ENCODE data around the gene SLC13A4. TPM values are rescaled to one million over a fixed set of nuclear protein-coding genes. Genes with fewer than 3 reads are reported as not detected.

Gene SLC13A4
- total and polyA plus RNA-seq, 4 experiments from 2014 or later = 0.52 TPM; not detected in 3

GRCh38 chr7:135716677-135717238 is 11.2 kb downstream of the SLC13A4 start:
- POLR2A ChIA-PET (ENCODE audit: partially characterized antibody) = no interaction called here
- H3K27me3 Mint-ChIP-seq = peaks cover 3 to 10% of the 10 kb centered on the region in 2 donors
- DNase-seq = no peak
- Histone ChIP-seq H3K36me3 (ENCODE audit: insufficient read depth, low read length) (no peaks in the 10 kb centered on the region), H3K27ac (ENCODE audit: low read depth, low read length) (no peak overlapping the region), H3K4me3 (ENCODE audit: low read length in 2 of 2) (no peak overlapping the region), H3K27me3 (ENCODE audit: insufficient read depth, low read length) (no peaks in the 10 kb centered on the region), H3K4me1 (ENCODE audit: insufficient read depth, low read length) (no peaks in the 10 kb centered on the region), H3K9me3 (ENCODE audit: control insufficient read depth in 1 of 2, low read length in 2 of 2) (no peaks in the 10 kb centered on the region)
- no peaks in the 10 kb centered on the region for H3K36me3 Mint-ChIP-seq
- no peak overlapping the region for H3K27ac Mint-ChIP-seq
- no peaks in the 10 kb centered on the region for H3K4me1 Mint-ChIP-seq
- CTCF ChIA-PET (ENCODE audit: partially characterized antibody) = no interaction called here
- intact Hi-C loops (cut with micrococcal nuclease) = no loop called here
- H3K4me3 Mint-ChIP-seq = no peak overlapping the region
- no peaks in the 10 kb centered on the region for H3K9me3 Mint-ChIP-seq

- H3K27me3 Mint-ChIP-seq = peaks cover 3 to 10% of the 10 kb centered on the region in 2 donors
- Histone ChIP-seq H3K36me3 (ENCODE audit: insufficient read depth, low read length) (no peaks in the 10 kb centered on the region), H3K27me3 (ENCODE audit: insufficient read depth, low read length) (no peaks in the 10 kb centered on the region), H3K4me3 (ENCODE audit: low read length in 2 of 2) (no peak overlapping the region), H3K27ac (ENCODE audit: low read depth, low read length) (no peak overlapping the region), H3K4me1 (ENCODE audit: insufficient read depth, low read length) (no peaks in the 10 kb centered on the region), H3K9me3 (ENCODE audit: control insufficient read depth in 1 of 2, low read length in 2 of 2) (no peaks in the 10 kb centered on the region)
- POLR2A ChIA-PET (ENCODE audit: partially characterized antibody) = no interaction called here
- no peaks in the 10 kb centered on the region for H3K4me1 Mint-ChIP-seq
- no peak for DNase-seq
- intact Hi-C loops (cut with micrococcal nuclease) = no loop called here
- H3K4me3 Mint-ChIP-seq = no peak overlapping the region
- CTCF ChIA-PET (ENCODE audit: partially characterized antibody) = interaction anchor here (0.9 kb wide), 1 partner anchor 27 kb away, joined by 3 read pairs; no protein-coding TSS in a partner anchor
- H3K9me3 Mint-ChIP-seq = no peaks in the 10 kb centered on the region
- no peak overlapping the region for H3K27ac Mint-ChIP-seq
- no peaks in the 10 kb centered on the region for H3K36me3 Mint-ChIP-seq
Measured at GRCh38 chr7:135715673-135716072, 12.3 kb downstream of the SLC13A4 start.

- Mint-ChIP-seq H3K4me1 (no peaks in the 10 kb centered on the region), H3K36me3 (no peaks in the 10 kb centered on the region), H3K27ac (no peak overlapping the region), H3K4me3 (no peak overlapping the region), H3K27me3 (peaks cover 3 to 10% of the 10 kb centered on the region in 2 donors), H3K9me3 (no peaks in the 10 kb centered on the region)
- CTCF ChIA-PET (ENCODE audit: partially characterized antibody) = interaction anchor here (0.9 kb wide), 1 partner anchor 27 kb away, joined by 3 read pairs; no protein-coding TSS in a partner anchor
- H3K27ac ChIP-seq (ENCODE audit: low read depth, low read length) = no peak overlapping the region
- no peaks in the 10 kb centered on the region for H3K27me3 ChIP-seq (ENCODE audit: insufficient read depth, low read length)
- POLR2A ChIA-PET (ENCODE audit: partially characterized antibody) = no interaction called here
- intact Hi-C loops (cut with micrococcal nuclease) = no loop called here
- H3K4me1 ChIP-seq (ENCODE audit: insufficient read depth, low read length) = no peaks in the 10 kb centered on the region
- H3K9me3 ChIP-seq (ENCODE audit: control insufficient read depth in 1 of 2, low read length in 2 of 2) = no peaks in the 10 kb centered on the region
- H3K36me3 ChIP-seq (ENCODE audit: insufficient read depth, low read length) = no peaks in the 10 kb centered on the region
- no peak overlapping the region for H3K4me3 ChIP-seq (ENCODE audit: low read length in 2 of 2)
- no peak for DNase-seq
Measured at GRCh38 chr7:135715055-135715522, 12.9 kb downstream of the SLC13A4 start.

DNA sequence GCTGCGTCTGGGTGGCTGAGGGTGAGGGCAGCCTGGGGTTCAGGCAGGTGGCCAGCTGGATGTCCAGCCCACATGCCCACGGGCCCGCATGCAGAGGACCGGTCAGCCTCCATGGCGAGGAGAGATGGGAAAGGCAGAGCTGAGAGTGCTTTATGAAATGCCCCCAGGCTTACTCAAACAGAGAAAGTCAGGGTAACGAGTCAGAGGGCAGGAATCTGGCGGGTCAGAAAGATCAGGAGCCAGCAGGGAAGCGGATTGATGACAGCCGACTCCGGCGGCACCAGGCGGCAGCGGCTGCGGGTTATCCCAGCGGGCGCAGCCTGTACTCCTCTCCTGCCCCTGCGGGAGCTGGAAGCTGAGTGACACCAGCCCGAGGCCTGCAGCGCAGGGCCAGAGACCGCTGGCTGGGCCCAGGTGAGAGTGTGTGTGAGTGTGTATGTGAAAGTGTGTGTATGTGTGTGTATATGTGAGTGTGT is 13.4 kb downstream of the SLC13A4 start:
- ChIA-PET POLR2A (ENCODE audit: partially characterized antibody) (no interaction called here), CTCF (ENCODE audit: partially characterized antibody) (no interaction called here)
- H3K27ac Mint-ChIP-seq = no peak overlapping the region
- no peaks in the 10 kb centered on the region for H3K9me3 ChIP-seq (ENCODE audit: control insufficient read depth in 1 of 2, low read length in 2 of 2)
- no peaks in the 10 kb centered on the region for H3K4me1 Mint-ChIP-seq
- H3K27me3 Mint-ChIP-seq = peaks cover 0 to 10% of the 10 kb centered on the region in 2 donors
- no peaks in the 10 kb centered on the region for H3K27me3 ChIP-seq (ENCODE audit: insufficient read depth, low read length)
- H3K27ac ChIP-seq (ENCODE audit: low read depth, low read length) = no peak overlapping the region
- no peaks in the 10 kb centered on the region for H3K9me3 Mint-ChIP-seq
- H3K36me3 ChIP-seq (ENCODE audit: insufficient read depth, low read length) = no peaks in the 10 kb centered on the region
- H3K36me3 Mint-ChIP-seq = peaks cover 0 to under 1% of the 10 kb centered on the region in 2 donors
- no peaks in the 10 kb centered on the region for H3K4me1 ChIP-seq (ENCODE audit: insufficient read depth, low read length)
- no peak overlapping the region for H3K4me3 Mint-ChIP-seq
- intact Hi-C loops (cut with micrococcal nuclease) = no loop called here
- no peak for DNase-seq
- no peak overlapping the region for H3K4me3 ChIP-seq (ENCODE audit: low read length in 2 of 2)

- POLR2A ChIA-PET (ENCODE audit: partially characterized antibody) = no interaction called here
Measured at GRCh38 chr7:135713836-135714470, 14.0 kb downstream of the SLC13A4 start.

GRCh38 chr7:135712796-135713195 is 15.2 kb downstream of the SLC13A4 start:
- CTCF ChIA-PET (ENCODE audit: partially characterized antibody) = interaction anchor here (0.7 to 2.9 kb wide), 4 partner anchors 9 to 98 kb away, joined by 3 to 9 read pairs (median 4); no protein-coding TSS in a partner anchor
- Mint-ChIP-seq H3K36me3 (peaks cover 0 to 3% of the 10 kb centered on the region in 2 donors), H3K27me3 (peaks cover 0 to 2% of the 10 kb centered on the region in 2 donors), H3K4me1 (no peaks in the 10 kb centered on the region), H3K4me3 (no peak overlapping the region), H3K27ac (no peak overlapping the region), H3K9me3 (no peaks in the 10 kb centered on the region)
- Histone ChIP-seq H3K4me1 (ENCODE audit: insufficient read depth, low read length) (no peaks in the 10 kb centered on the region), H3K4me3 (ENCODE audit: low read length in 2 of 2) (no peak overlapping the region), H3K27ac (ENCODE audit: low read depth, low read length) (no peak overlapping the region), H3K27me3 (ENCODE audit: insufficient read depth, low read length) (no peaks in the 10 kb centered on the region), H3K9me3 (ENCODE audit: control insufficient read depth in 1 of 2, low read length in 2 of 2) (no peaks in the 10 kb centered on the region), H3K36me3 (ENCODE audit: insufficient read depth, low read length) (no peaks in the 10 kb centered on the region)
- intact Hi-C loops (cut with micrococcal nuclease) = no loop called here
- POLR2A ChIA-PET (ENCODE audit: partially characterized antibody) = no interaction called here
- no peak for DNase-seq

More at GRCh38 chr7:135713836-135714470, 14.0 kb downstream of the SLC13A4 start:
- Mint-ChIP-seq H3K4me1 (no peaks in the 10 kb centered on the region), H3K9me3 (no peaks in the 10 kb centered on the region), H3K27me3 (peaks cover 0 to 9% of the 10 kb centered on the region in 2 donors), H3K36me3 (peaks cover 0 to 3% of the 10 kb centered on the region in 2 donors), H3K27ac (no peak overlapping the region), H3K4me3 (no peak overlapping the region)
- no peak for DNase-seq
- no peaks in the 10 kb centered on the region for H3K27me3 ChIP-seq (ENCODE audit: insufficient read depth, low read length)
- H3K27ac ChIP-seq (ENCODE audit: low read depth, low read length) = no peak overlapping the region
- no peaks in the 10 kb centered on the region for H3K9me3 ChIP-seq (ENCODE audit: control insufficient read depth in 1 of 2, low read length in 2 of 2)
- no peaks in the 10 kb centered on the region for H3K4me1 ChIP-seq (ENCODE audit: insufficient read depth, low read length)
- H3K4me3 ChIP-seq (ENCODE audit: low read length in 2 of 2) = no peak overlapping the region
- intact Hi-C loops (cut with micrococcal nuclease) = no loop called here
- no peaks in the 10 kb centered on the region for H3K36me3 ChIP-seq (ENCODE audit: insufficient read depth, low read length)
- CTCF ChIA-PET (ENCODE audit: partially characterized antibody) = interaction anchor here (0.7 to 1.3 kb wide), 2 partner anchors 14 to 28 kb away, joined by 3 read pairs; no protein-coding TSS in a partner anchor

DNA sequence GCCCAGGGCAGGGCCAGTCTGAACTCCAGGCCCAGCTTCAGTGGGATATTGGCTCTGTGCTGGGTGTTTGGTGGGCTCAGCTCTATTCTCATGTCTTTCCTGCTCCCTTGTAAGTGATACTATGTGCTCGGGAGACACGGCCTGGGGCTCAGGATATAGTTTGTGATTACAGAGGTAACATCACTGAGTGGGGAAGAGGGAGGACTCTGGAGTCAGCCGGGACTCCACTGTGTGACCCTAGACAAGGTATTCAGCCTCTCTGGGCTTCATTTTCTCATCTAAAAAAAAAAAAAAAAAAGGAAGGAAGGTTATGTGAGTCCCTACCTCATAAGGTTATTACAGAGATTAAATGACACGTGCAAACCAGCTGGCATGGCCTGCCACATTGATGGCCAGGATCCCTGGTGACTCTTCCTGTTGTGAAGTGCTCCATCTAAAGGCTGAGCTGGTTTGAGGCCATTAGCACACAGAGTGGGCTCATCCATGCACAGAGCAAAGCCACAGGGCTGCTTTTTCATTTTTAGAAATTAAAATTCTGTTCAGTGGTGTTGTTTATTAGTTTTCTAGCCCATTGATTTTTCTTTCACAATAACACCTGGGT is 15.7 kb downstream of the SLC13A4 start:
- Histone ChIP-seq H3K27ac (ENCODE audit: low read depth, low read length) (no peak overlapping the region), H3K4me3 (ENCODE audit: low read length in 2 of 2) (no peak overlapping the region), H3K4me1 (ENCODE audit: insufficient read depth, low read length) (no peaks in the 10 kb centered on the region), H3K27me3 (ENCODE audit: insufficient read depth, low read length) (no peaks in the 10 kb centered on the region), H3K36me3 (ENCODE audit: insufficient read depth, low read length) (no peaks in the 10 kb centered on the region), H3K9me3 (ENCODE audit: control insufficient read depth in 1 of 2, low read length in 2 of 2) (no peaks in the 10 kb centered on the region)
- H3K36me3 Mint-ChIP-seq = peaks cover 0 to 3% of the 10 kb centered on the region in 2 donors
- DNase-seq = no peak
- ChIA-PET CTCF (ENCODE audit: partially characterized antibody) (interaction anchor here (0.7 to 2.9 kb wide), 6 partner anchors 10 to 436 kb away, joined by 3 to 9 read pairs (median 4); no protein-coding TSS in a partner anchor), POLR2A (ENCODE audit: partially characterized antibody) (no interaction called here)
- no peaks in the 10 kb centered on the region for H3K9me3 Mint-ChIP-seq
- H3K27me3 Mint-ChIP-seq = peaks cover 0 to 2% of the 10 kb centered on the region in 2 donors
- no peak overlapping the region for H3K4me3 Mint-ChIP-seq
- no peak overlapping the region for H3K27ac Mint-ChIP-seq
- H3K4me1 Mint-ChIP-seq = no peaks in the 10 kb centered on the region
- intact Hi-C loops (cut with micrococcal nuclease) = no loop called here

Measured in CD4-positive, alpha-beta memory T cell (primary cell).